ENCODE measurements around the gene VDR. TPM values are rescaled to one million over a fixed set of nuclear protein-coding genes. Genes with fewer than 3 reads are reported as not detected.

The VDR gene
- total RNA-seq, 1 donor: 8.2 TPM

DNA sequence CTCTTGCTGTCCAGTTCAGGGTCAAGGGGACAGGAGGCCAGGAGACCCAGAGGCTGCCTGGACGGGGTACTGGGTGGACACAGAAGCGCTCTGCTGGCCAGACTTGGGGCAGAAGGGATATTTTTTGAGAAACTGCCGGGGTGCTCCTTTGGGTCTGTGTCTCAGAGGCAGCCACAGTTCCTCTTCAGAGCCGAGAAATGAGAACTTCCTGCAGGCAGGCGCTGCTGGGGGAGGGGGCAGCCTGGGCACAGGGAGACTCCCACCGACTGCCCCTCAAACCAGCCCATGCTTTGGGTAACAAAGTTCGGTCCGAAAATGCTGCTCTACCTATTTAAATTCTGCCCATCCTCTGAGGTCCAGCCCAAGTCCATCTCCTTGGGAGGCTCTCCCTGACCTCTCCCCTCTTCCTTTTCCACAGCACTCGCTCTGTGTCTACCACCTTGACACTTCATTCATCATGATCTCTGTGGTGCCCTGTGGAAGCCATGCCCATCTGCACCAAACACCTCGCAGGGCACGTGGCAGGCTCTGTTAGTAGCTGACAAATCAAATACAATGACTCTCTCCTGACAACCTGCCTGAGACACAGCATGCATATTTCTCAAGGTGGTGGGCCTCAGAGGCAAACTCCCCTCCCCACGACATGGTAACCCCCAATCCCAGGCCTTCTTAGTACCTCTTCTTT, 101.5 kb downstream of the VDR start:
- no peak for DNase-seq (ENCODE audit: low read depth)
- H3K4me3 ChIP-seq (ENCODE audit: low read depth, low read length): no peak overlapping the region
- TF ChIP-seq, protein P1, sequence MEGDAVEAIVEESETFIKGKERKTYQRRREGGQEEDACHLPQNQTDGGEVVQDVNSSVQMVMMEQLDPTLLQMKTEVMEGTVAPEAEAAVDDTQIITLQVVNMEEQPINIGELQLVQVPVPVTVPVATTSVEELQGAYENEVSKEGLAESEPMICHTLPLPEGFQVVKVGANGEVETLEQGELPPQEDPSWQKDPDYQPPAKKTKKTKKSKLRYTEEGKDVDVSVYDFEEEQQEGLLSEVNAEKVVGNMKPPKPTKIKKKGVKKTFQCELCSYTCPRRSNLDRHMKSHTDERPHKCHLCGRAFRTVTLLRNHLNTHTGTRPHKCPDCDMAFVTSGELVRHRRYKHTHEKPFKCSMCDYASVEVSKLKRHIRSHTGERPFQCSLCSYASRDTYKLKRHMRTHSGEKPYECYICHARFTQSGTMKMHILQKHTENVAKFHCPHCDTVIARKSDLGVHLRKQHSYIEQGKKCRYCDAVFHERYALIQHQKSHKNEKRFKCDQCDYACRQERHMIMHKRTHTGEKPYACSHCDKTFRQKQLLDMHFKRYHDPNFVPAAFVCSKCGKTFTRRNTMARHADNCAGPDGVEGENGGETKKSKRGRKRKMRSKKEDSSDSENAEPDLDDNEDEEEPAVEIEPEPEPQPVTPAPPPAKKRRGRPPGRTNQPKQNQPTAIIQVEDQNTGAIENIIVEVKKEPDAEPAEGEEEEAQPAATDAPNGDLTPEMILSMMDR (IDR thresholded peaks at IDR 0.05; ENCODE audit: insufficient read depth, low read depth, low read length): no peak

DNA sequence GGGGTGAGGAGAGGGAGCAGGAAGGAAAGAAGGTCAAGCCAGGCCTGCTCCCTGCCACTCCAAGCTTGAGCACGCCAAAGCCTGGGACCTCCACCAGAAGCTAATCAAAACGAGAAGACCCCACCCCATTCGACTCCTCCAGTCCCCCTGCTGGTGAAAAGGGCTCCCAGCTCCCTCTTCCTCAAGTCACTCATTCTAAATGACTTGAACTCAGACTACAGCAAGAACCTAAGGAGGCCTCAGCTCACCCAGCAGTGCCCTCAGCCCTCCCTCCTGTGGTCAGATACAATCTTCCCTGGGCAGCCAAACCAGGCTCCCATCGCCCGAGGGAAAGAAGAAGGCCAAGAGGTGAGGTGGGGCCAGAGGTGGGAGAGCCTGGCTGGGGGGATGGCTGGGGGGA, 102.5 kb downstream of the VDR start:
- no peak overlapping the region for H3K4me3 ChIP-seq (ENCODE audit: low read depth, low read length)
- TF ChIP-seq, protein P1 (IDR thresholded peaks at IDR 0.05; ENCODE audit: insufficient read depth, low read depth, low read length): peak; percentile 40
- no peak for DNase-seq (ENCODE audit: low read depth)

DNA sequence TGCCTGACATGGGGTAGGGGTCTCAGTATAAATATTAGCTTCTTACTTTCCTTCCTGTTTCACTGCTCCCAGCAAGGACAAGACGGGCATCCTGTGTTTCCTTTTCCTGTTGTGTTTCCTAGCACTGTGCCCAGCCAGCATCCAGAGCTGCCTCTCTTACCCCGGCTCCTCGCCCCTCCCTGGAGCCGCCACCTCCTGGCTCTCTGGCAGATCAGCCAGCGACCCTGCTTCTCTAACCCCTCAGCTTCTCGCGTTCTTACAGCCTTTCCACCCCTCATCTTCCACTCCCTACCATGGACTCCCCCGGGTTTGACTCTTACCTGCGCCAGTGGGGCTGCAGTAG, 102.9 kb downstream of the VDR start:
- DNase-seq (ENCODE audit: low read depth): no peak
- H3K4me3 ChIP-seq (ENCODE audit: low read depth, low read length): no peak overlapping the region
- TF ChIP-seq, protein P1 (IDR thresholded peaks at IDR 0.05; ENCODE audit: insufficient read depth, low read depth, low read length): no peak

DNA sequence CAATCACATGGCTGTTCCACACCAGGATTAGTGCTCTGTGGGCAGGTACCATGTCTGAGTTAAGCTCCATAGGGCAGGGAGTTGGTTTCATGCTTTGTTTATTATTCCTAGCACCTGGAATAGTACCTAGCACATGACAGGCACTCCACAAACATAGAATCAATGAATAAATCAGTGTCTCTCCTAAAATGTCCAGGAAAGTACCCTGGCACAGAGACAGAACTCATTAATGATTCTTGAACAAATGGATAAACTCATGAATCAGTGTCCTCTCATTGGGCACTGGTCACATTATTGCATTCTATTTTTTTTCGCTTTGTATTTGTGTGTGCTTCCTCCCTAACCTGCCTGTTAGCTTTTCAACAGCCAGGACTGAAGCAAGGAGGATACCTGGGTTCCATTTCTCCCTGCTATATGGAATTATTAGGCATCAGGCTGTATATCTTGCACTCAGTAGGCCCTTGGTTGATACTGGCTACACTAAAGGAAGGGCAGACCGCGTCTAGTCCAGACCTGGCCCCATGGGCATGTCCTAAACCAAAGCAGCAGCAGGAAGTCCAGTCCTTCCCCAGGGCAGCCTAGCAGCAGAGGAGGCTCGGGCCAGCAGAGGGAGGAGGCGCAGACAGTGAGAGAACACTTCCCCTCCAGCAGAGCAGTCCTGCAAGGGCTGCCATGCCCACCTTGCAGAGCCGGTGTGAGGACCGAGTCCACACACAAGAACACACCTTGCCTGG, 103.5 kb downstream of the VDR start:
- TF ChIP-seq, protein P1 (IDR thresholded peaks at IDR 0.05; ENCODE audit: insufficient read depth, low read depth, low read length): peak; percentile 34
- no peak for DNase-seq (ENCODE audit: low read depth)
- H3K4me3 ChIP-seq (ENCODE audit: low read depth, low read length): no peak overlapping the region

DNA sequence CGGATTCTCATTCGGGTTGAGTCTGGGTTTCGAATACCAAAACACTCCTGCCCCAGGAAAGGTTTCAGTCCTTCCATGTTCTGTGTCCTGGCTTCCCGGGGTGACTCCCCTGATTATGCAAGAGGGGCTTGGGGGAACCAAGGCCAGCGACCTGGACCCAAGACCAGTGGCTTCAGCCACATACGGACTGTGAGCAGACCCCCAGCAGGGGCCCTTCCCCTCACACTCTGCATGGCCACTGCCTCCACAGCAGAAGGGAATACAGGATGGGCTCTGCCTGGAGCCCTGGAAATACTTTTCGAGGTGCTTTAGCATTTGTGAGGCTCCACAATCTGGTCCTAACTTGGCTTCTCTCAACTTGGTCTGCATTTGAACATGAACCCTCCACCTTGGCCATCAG, 104.2 kb downstream of the VDR start:
- H3K4me3 ChIP-seq (ENCODE audit: low read depth, low read length): no peak overlapping the region
- DNase-seq (ENCODE audit: low read depth): no peak
- TF ChIP-seq, protein P1 (IDR thresholded peaks at IDR 0.05; ENCODE audit: insufficient read depth, low read depth, low read length): no peak

DNA sequence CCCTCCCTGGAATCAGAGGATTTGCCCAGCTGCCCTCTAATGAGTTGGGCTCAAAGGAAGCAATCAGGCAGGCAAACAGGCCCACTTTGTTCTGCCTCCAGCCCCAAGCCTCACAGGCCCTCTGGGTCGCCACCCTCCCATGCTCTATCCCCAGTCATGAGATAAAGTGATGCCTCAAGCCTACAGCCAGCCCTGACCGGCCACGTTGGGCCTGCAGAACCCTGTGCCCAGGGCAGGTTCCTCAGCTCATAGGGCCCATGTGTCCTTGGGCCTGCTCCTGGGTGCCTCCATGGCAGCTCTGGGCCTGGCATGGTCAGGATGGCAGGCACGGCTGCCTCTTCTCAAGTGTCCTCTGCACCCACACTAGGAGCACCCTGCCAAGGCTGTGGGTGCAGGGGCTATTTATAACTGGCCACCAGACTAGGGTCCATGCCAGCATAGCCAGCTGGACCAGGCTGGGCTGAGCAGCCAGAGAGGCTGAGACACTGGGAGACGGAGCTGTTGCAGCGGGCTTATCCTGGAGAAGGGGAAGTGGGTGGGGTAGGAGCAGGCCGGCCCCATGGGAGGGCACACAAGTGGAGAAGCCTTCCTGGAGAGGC, 105.3 kb downstream of the VDR start:
- H3K4me3 ChIP-seq (ENCODE audit: low read depth, low read length): no peak overlapping the region
- DNase-seq (ENCODE audit: low read depth): no peak
- TF ChIP-seq, protein P1 (IDR thresholded peaks at IDR 0.05; ENCODE audit: insufficient read depth, low read depth, low read length): no peak

Data from fibroblast of villous mesenchyme (primary cell).